ENCODE data around the gene KRT36.

Gene KRT36

DNA sequence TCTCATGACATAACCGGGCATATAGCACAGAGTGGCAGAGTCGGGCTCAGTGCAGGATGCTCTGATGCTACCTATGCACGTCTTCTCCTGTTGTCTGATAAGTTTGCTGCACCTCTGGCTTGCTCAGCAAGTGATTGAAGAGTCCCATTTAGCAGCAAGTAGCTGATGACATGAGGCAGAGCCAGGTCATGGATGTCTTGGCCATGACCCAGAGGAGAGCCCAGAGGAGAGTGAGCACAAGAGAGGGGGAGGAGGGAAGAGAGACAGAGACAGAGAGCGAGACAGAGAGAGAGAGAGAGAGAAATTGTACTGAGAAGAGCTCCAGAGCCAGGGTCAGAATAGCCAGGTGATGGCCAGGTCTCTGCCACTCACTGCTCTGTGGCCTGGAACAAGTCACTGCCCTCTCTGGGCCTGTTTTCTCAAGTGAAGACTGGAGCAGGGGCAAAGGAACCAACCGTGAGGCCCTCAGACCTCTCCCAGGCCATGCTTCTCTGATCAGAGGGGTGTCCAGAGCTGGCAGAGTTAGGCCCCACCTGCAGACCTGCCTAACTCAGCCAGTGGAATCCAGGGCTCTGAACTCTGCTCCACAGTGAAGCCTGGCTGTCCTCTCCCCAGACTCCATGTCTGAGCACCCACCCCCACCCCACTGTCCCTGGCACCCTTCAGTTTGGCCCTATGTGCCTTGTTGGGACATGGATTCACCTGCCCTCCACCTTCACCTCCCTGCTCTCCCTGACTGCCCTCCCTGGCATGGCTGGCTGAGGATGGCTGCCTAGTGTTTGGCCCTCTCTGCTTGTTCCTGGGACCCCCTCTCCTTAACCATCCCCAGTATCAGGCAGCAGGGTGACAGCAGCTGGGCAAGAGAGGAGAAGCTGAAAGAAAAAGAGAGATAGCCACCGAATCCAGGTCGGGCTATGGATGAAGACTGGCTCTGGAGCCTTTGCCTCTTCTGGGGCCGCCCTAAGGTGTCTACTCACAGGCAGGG lies 4.5 kb downstream of the KRT36 start:
- in situ Hi-C loops (cut with MboI; ENCODE audit: low pct_unique_long_range_greater_than_20kb, low sequenced_read_pairs): no loop called here
- DNase-seq: no peak

DNA sequence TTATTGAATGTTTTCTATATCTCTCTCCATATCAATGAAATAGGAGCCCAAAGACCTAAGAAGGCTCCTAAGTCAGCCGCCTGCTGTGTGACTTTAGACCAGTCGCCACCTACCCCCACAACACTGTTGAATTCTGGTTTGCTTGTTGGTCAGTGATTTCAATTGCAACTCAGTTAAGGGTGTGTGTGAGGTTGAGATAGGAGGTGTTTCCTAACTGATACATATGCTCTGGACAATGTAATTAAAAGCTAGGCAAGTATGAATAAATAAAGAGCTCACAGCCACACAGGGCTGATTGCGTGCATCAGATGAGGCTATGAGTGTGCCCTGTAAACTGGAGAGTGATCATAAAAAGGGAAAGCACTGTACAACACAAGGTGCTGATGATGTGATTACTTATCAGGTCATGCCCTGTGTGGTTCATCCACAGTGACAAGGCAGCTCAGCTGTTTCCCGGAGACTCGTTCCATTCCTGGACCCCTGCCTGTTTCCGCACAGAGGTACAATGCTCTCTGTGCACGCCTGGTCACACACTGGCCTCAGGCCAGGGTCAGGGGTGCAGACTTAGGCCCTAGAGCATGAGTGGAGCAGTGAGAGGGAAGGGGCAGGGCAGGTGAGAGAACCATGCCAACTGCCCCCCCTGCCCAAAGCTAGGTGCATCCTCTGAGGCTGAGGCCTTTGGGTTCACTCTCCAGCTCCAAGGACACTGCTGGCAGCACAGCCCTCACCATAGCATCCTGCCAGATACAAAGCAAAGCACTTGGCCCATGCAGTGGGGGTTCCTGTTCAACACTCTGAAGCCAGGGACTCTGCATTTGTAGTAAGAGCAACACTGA lies 5.5 kb downstream of the KRT36 start:
- DNase-seq: no peak
- in situ Hi-C loops (cut with MboI; ENCODE audit: low pct_unique_long_range_greater_than_20kb, low sequenced_read_pairs): no loop called here

DNA sequence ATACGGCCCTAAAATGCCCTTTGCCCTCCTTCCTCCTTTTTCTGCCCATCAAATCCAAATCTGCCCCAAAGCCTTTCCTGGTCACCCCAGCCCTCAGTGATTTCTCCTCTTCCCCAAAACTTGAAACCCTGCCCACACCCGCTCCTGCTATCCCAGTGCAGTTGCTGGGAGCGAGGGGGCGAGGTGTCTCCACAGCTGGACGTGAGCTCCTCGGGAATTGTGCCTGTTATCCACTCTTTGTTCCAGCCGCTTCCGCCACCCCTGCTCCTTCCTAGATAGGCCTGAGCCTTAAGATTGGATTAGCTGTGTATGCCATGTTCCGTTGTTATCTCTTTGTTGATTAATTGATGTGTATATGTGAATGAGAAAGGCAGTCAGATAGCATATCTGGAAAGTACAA lies 6.2 kb downstream of the KRT36 start:
- no peak for DNase-seq
- in situ Hi-C loops (cut with MboI; ENCODE audit: low pct_unique_long_range_greater_than_20kb, low sequenced_read_pairs): no loop called here

DNA sequence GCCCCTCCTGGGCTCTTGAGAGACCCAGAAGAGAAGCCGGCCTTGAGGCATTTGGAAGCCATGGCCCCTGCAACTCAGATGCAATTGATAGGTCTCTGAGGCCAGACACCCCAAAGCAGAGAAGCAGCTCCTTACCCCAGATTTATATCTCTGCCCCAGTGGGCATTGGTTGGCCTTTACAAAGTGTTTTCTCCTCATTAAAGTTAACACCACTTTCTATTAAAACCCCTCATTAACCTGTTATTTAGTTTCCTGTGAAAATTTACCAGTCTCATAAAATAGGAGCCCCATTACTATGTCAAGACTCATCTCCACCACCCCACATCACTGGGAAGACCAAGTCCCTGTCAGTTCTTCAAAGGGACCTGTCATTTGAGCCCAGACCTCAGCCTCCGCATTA lies 8.7 kb downstream of the KRT36 start, which contains the start of gene KRT35:
TSS of gene KRT35 (minus strand) at position 116 of the 400 bp plus-strand sequence. CDS start at position 62, 54 bp downstream.
- in situ Hi-C loops (cut with MboI; ENCODE audit: low pct_unique_long_range_greater_than_20kb, low sequenced_read_pairs): no loop called here
- no peak for DNase-seq

DNA sequence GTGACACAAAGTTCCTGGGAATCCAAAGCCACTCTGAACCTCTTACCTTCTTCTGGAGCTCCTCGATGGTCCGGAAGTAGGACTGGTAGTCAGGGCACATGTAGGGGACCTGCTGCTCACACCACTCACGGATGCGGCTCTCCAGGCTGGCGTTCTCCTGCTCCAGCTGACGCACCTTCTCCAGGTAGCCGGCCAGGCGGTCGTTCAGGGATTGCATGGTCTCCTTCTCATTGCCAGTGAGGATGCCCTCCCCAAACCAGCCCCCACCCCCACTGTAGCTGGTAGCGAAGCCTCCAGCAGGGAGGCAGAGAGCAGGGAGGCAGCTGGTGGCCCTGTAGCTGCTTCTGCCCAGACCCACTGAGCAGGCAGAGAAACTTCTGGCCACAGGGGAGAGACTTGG lies 9.1 kb downstream of the KRT36 start:
- in situ Hi-C loops (cut with MboI; ENCODE audit: low pct_unique_long_range_greater_than_20kb, low sequenced_read_pairs): no loop called here

DNA sequence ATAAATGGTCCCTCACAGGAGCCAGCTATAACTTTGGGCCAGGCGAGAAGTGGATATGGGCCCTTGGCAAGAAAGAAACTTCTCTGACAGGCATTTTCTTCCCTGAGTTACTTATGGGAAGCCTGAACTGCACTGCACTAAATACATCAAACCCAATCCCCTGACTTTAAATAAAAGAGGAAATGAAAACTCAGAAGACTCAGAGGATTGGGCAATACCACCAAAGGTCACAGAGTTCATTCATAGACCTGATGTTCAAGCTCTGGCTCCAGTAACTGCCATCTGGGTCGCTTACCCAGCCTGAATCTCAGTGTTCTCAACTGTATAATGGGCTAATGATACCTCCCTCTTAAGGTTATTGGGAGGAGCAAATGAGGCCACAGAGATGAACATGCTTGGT lies 9.6 kb downstream of the KRT36 start:
- no peak for DNase-seq
- in situ Hi-C loops (cut with MboI; ENCODE audit: low pct_unique_long_range_greater_than_20kb, low sequenced_read_pairs): no loop called here

More for the DNA sequence above, 9.1 kb downstream of the KRT36 start:
- no peak for DNase-seq

DNA sequence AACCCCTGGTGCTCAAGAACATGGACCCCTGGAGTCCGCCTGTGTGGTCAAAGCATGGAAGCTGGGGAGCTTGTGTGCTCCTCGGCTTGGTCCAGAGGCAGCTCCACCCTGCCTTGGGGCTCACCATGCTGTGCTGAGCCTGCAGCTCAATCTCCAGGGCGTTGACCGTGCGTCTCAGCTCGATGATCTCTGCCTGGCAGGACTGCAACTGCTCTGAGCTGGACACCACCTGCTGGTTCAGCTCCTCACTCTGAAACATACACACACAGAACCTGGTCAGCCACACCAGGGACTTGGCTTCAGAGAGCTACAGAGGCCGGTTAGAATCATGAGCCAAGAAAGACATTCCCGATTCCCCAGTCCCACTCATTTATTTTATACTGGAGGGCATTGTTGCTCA lies 11.5 kb downstream of the KRT36 start:
- in situ Hi-C loops (cut with MboI; ENCODE audit: low pct_unique_long_range_greater_than_20kb, low sequenced_read_pairs): no loop called here
- no peak for DNase-seq

DNA sequence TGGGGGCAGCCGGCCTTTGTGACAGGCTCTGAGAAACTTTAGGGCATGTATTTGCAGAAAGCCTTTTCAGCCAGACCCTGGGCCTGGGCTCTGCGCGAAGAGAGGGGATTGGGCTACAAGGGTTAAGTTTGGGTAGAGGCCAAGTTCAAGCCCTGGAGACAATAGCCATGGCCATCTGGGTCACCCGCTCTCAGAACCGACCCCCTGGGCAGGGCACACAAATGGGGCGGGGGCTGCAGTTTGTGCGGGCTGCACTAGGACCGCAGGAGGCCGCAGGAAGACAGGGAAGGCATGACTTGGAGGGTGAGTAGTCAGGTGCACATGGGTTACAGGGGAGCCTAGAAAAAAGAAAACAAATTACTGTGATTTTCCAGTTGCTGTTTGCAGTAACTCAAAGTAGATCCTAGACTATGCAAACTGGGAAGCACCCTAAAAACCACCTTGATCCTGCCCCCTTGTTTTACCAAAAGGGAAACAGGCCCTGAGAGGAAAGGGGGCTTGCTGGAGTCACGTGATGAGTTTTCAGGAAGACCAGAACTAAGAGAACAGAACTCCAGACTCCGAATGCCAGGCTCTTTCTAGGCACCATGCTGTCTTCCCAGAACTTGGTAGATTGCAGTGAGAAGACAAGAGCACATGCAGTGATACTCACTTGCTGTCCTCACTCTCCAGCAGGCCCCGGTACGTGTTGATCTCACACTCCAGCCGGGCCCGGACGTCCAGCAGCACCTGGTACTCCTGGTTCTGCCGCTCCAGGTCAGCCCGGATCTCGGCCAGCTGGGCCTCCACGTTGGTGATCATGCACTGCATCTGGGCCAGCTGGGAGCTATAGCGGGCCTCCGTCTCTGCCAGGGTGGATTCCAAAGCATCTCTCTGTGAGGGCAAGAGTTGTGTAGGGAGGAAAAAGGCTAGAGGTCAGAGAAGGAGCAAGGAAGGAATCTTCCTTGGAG lies 12.6 kb downstream of the KRT36 start:
- DNase-seq: no peak
- in situ Hi-C loops (cut with MboI; ENCODE audit: low pct_unique_long_range_greater_than_20kb, low sequenced_read_pairs): no loop called here

DNA sequence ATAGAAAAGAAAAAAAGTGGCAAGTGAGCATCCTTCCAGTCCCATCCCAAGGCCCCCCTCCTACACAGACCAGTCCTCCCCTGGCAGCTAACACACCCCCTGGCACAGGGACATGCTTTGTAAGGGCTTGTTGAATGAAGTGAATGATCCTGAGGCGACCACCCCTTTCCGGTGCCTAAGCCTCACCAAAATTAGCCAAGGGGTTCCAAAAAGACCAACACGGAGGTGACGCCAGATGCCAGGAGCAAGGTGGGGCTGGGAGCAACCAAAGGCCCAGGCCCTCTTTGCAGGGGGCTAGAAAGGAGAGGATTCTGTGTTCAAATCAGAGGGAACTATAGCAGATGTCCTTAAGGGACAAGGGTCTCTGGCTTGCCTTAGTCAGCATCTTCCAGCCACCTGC lies 14.3 kb downstream of the KRT36 start:
- DNase-seq: no peak
- in situ Hi-C loops (cut with MboI; ENCODE audit: low pct_unique_long_range_greater_than_20kb, low sequenced_read_pairs): no loop called here

DNA sequence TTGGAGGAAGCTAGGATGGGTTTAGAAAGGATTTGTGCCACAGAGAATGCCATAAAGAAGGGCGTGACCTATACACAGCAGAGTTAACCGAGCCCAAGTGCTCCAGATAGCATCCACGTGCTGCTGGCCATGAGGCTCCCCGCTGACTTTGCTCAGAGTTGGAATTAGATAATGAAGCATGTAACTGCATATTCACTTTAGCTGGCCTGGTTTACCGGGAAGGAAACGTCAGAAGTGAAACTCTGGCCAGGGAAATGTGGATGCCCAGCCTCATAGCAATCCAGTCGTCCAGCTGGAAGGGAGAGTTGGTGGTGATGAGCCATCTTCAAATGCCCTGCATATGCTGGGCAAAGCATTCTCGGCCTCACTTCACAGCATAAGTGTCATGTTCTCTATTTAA lies 14.8 kb downstream of the KRT36 start:
- no peak for DNase-seq
- in situ Hi-C loops (cut with MboI; ENCODE audit: low pct_unique_long_range_greater_than_20kb, low sequenced_read_pairs): no loop called here

DNA sequence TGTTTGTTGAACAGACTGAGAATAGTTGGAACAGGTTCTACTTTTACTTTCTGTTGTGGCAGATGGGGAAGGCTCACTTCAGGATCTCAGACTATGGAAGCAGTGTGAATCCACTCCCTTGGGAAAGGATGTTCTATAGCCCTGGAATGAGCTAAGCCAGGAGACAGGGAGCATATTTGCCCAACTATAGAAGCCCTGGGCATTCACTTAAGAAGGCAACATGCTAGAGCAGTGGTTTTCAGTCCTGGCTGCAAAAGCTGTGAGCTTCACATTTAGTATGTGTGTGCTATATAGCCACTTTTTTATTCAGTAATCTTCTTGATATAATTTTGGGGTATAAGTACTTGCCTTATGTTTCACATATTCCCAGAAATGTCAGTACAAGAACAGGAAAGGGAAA lies 21.4 kb downstream of the KRT36 start:
- no peak for DNase-seq
- in situ Hi-C loops (cut with MboI; ENCODE audit: low pct_unique_long_range_greater_than_20kb, low sequenced_read_pairs): no loop called here

DNA sequence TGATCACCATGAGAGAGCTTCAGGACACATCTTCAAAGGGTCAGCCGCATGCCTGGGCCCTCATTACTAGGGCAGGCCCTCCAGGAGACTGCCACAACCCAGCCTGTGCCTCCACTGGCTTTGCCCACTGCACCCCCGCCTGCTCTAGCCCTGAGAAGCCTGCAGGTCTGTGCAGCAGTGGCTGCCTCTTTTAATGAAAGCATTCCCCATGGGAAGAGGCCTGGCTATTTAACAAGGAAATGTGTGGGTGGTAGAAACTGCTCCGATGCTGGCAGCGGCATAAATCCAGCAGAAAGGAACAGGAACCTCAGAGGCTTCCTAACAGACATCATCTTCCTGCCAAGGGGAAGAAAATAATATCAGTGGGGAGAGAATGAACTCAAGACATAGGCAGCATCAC lies 22.1 kb downstream of the KRT36 start:
- in situ Hi-C loops (cut with MboI; ENCODE audit: low pct_unique_long_range_greater_than_20kb, low sequenced_read_pairs): no loop called here
- DNase-seq: no peak

DNA sequence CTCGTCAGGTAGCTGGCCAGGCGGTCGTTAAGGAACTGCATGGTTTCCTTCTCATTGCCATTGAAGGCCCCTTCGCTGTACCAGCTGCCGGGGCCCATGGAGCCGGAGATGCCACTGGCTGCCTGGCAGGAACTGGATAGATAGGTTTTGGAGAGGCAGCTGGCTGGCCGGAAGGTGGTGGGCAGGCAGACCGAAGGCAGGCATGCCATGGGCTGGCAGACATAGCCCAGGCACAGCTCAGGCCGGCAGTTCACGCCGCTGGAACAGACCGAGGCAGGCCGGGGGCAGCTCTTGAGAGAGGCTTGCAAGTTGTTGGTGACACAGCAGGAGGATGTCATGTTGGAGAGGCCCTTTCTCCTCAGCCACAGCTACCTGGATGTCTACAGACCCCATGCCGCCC lies 22.7 kb downstream of the KRT36 start, which contains the start of gene KRT32:
TSS of gene KRT32 (minus strand) at position 399 of the 400 bp plus-strand sequence. CDS start at position 338, 61 bp downstream.
- in situ Hi-C loops (cut with MboI; ENCODE audit: low pct_unique_long_range_greater_than_20kb, low sequenced_read_pairs): no loop called here
- DNase-seq: no peak

DNA sequence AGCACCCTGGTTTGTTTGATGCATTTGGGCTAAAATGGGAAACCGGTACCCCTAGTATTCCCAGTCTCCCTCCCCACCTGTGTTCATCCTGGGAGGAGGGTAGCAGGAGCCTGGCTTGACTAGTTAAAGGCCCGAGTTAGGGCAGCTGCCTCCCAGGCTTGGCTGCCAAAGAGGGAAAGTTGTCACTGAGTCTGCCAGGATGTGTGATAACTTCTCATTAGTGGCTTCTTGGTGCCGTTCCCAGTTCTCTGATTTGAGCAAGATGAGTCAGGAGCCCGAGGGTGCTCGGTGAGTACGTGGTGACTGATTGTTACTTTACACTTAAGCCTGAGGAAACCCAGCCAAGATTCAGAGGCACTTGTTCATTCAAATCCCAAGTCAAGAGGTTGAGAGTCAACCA lies 25.0 kb downstream of the KRT36 start:
- DNase-seq: no peak
- in situ Hi-C loops (cut with MboI; ENCODE audit: low pct_unique_long_range_greater_than_20kb, low sequenced_read_pairs): no loop called here

DNA sequence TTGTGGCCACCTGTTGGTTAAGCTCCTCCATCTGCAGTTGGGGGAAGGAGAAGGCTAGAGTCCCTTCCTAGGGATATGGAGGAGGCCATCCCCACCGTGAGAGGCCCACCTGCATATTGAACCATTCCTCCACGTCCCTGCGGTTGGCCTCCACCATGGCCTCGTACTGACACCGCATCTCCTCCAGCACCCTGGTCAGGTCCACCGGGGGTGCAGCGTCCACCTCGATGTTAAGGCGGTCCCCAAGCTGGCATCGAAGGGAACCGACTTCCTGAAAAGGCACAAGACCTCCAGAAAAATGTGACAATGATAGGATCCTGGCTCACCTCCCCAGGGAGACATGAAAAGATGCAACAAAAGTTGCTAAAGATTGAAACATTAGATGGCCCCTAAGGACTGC lies 25.5 kb downstream of the KRT36 start:
- DNase-seq: no peak
- in situ Hi-C loops (cut with MboI; ENCODE audit: low pct_unique_long_range_greater_than_20kb, low sequenced_read_pairs): no loop called here

DNA sequence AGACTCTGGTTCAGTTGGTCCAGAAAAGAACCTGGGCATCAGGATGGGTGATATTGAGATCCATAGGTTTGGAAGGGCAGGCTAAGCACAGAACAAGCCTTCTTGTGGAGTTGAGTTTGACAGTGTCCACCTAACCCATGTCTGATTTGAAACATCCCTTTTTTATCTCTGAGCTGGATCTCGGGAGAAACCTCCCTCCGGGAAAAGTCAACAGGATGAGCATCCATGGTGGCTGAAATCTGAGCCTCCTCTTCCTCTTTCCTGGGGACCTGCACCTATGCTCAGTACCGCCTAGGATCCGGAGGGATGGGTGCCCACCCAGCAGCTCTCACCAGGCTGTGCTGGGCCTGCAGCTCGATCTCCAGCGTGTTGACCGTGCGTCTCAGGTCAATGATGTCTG lies 26.0 kb downstream of the KRT36 start:
- in situ Hi-C loops (cut with MboI; ENCODE audit: low pct_unique_long_range_greater_than_20kb, low sequenced_read_pairs): no loop called here

DNA sequence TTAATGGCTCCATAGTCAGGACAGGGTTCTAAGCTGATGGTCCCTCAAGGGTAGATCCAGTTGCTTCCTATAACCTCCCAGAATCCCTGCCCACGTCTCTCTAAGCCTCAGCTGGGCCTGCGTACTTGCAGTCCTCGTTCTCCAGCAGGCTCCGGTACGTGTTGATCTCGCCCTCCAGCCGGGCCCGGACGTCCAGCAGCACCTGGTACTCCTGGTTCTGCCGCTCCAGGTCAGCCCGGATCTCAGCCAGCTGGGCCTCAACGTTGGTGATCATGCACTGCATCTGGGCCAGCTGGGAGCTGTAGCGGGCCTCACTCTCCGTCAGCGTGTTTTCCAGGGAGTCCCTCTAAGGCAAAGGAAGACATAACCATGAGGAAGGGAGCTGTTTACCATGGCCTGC lies 27.0 kb downstream of the KRT36 start:
- no peak for DNase-seq
- in situ Hi-C loops (cut with MboI; ENCODE audit: low pct_unique_long_range_greater_than_20kb, low sequenced_read_pairs): no loop called here

More for the DNA sequence above, 26.0 kb downstream of the KRT36 start:
- DNase-seq: no peak

DNA sequence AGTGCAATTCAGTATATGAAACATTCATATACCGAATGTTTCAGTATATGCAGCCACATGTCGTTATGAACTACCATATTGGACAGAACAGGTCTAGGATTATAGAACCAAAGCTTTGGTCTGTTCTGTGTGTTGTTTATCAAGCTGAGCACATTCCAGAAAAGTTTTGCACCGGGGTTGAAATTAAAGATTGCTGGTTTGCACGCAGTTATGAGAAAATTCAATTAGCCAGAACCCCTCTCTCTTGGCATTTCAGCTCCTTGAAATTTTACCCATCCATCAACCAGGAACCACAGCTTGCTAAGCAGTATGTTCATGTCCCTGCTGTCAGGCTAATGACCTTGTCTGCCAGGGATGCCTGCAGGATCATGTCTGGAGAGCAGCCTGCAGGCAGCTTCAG lies 32.0 kb downstream of the KRT36 start:
- in situ Hi-C loops (cut with MboI; ENCODE audit: low pct_unique_long_range_greater_than_20kb, low sequenced_read_pairs): no loop called here
- no peak for DNase-seq

DNA sequence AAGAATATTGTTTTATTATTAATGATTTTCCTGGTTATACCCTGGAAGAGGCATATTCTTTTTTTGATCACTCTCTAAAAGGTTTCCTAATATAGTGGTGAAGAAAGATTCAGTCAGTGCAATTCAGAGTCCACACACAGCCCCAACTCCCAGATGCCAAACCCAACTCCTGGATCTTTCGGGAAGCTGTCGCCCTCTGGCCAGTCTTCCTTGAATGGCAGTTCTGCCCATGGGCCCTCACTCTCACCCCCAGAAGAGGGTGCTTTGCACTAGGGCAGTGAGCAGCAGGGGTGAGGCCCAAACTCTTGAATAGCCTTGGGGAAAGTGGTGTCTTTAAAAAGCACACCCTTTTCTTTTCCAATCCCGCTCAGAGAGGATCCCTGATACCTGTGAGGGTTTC lies 33.5 kb downstream of the KRT36 start:
- no peak for DNase-seq
- in situ Hi-C loops (cut with MboI; ENCODE audit: low pct_unique_long_range_greater_than_20kb, low sequenced_read_pairs): no loop called here
